PC-9 (cell line): ENCODE data around the gene SORCS2. TPM values are rescaled to one million over a fixed set of nuclear protein-coding genes. Genes with fewer than 3 reads are reported as not detected.

Source experiments
- BruUV-seq: library from RNA; stranded (reverse); fragments of 400-500 nt; replicated peaks from 2 replicates; lab custom pipeline; 2021; lab: Mats Ljungman, UMichigan
- CTCF ChIA-PET: fragments of 300-600 bp; sonication (Branson Sonifier 250); formaldehyde crosslinking; loops from one replicate; lab custom pipeline; 2022; ENCODE audit warnings: antibody characterized with exemption; lab: Charles Lee
- POLR2A ChIA-PET: fragments of 300-600 bp; sonication (Branson Sonifier 250); formaldehyde crosslinking; loops from one replicate; lab custom pipeline; 2022; ENCODE audit warnings: antibody characterized with exemption; ENCODE audit not compliant: unreplicated experiment; lab: Charles Lee
- DNase-seq, 2 experiments: peaks; one replicate each; pipeline versions ENCODE4 v3.0.0 to v3.0.0-alpha.2; 2015 to 2022; ENCODE audit warnings: mixed read lengths in 1 of 2
- H2AFZ ChIP-seq: fragments of 200-600 bp; sonication (generic); 2 replicates; pipeline ENCODE4 v1.8.1; 2017; ENCODE audit warnings: antibody characterized with exemption
- H3F3A ChIP-seq: fragments of 200-600 bp; sonication (generic); 2 replicates; pipeline ENCODE4 v1.8.1; 2017; ENCODE audit warnings: antibody characterized with exemption, mild to moderate bottlenecking, low read depth; ENCODE audit not compliant: insufficient read depth
- H3K27ac ChIP-seq: fragments of 200-600 bp; sonication (generic); 2 replicates; pipeline ENCODE4 v1.6.1; 2016; ENCODE audit warnings: mixed run types
- H3K27me3 ChIP-seq: fragments of 200-600 bp; sonication (generic); 2 replicates; pipeline ENCODE4 v1.6.1; 2016; ENCODE audit warnings: low read depth, mixed run types; ENCODE audit not compliant: insufficient read depth
- H3K36me3 ChIP-seq: fragments of 200-600 bp; sonication (generic); 2 replicates; pipeline ENCODE4 v1.6.1; 2016; ENCODE audit warnings: low read depth, mixed run types
- H3K4me1 ChIP-seq: fragments of 200-600 bp; sonication (generic); replicated peaks from 2 replicates; pipeline ENCODE4 v1.6.1; 2016; ENCODE audit warnings: mixed run types; ENCODE audit not compliant: insufficient read depth
- H3K4me2 ChIP-seq: fragments of 200-600 bp; sonication (generic); 2 replicates; pipeline ENCODE4 v1.6.1; 2017; ENCODE audit warnings: mixed run types
- H3K4me3 ChIP-seq: fragments of 200-600 bp; sonication (generic); 2 replicates; pipeline ENCODE4 v1.6.1; 2016; ENCODE audit warnings: mixed run types
- H3K79me2 ChIP-seq: fragments of 200-600 bp; sonication (generic); 2 replicates; pipeline ENCODE4 v1.6.1; 2017; ENCODE audit warnings: low read depth, mixed run types
- H3K9me2 ChIP-seq: fragments of 200-600 bp; sonication (generic); 2 replicates; pipeline ENCODE4 v1.8.1; 2017; ENCODE audit warnings: mild to moderate bottlenecking; ENCODE audit not compliant: insufficient read depth
- H3K9me3 ChIP-seq: fragments of 200-600 bp; sonication (generic); 2 replicates; pipeline ENCODE4 v1.8.1; 2016; ENCODE audit warnings: low read depth; ENCODE audit not compliant: insufficient read depth
- H4K20me1 ChIP-seq: fragments of 200-600 bp; sonication (generic); 2 replicates; pipeline ENCODE4 v1.8.1; 2017; ENCODE audit not compliant: insufficient read depth
- CTCF ChIP-seq: fragments of 200-600 bp; sonication (generic); conservative IDR thresholded peaks from 2 replicates; pipeline ENCODE4 v1.6.1; 2017; ENCODE audit warnings: mixed run types, antibody characterized with exemption, mild to moderate bottlenecking, moderate library complexity
- EZH2 ChIP-seq: fragments of 200-600 bp; sonication (generic); IDR thresholded peaks from 2 replicates; pipeline ENCODE4 v1.8.0; 2017; ENCODE audit warnings: antibody characterized with exemption, low read depth
- intact Hi-C: fragments of 100-400 bp; cut with micrococcal nuclease; formaldehyde crosslinking; loops from one replicate; pipeline ENCODE4 v1.10.0; 2022; ENCODE audit not compliant: unreplicated experiment
- total RNA-seq: library from RNA; stranded (reverse); gene quantifications from 2 replicates; pipeline ENCODE4 v1.2.3, GENCODE V29; 2021

SORCS2 gene
- total RNA-seq, 1 experiment from 2014 or later: 25.8 TPM

- peak in 1 of 2 experiments; percentile 52 for DNase-seq
- H3K4me1 ChIP-seq: peaks cover 6% of the 10 kb centered on the region; the same call in 1 of the 2 replicates
- no peak for TF ChIP-seq CTCF
- TF ChIP-seq EZH2: no peak
- no peaks in the 10 kb centered on the region for H3K9me2 ChIP-seq
- H3F3A ChIP-seq: peaks cover 4% of the 10 kb centered on the region; the same call in 1 of the 2 replicates
- H3K27ac ChIP-seq: no peak overlapping the region
- ChIA-PET CTCF (no interaction called here), POLR2A (no interaction called here)
- no peak overlapping the region for H3K4me2 ChIP-seq
- H3K27me3 ChIP-seq: no peaks in the 10 kb centered on the region
- intact Hi-C loops: no loop called here
- H3K9me3 ChIP-seq: no peaks in the 10 kb centered on the region
- H2AFZ ChIP-seq: no peak overlapping the region
- BruUV-seq: no TSS peak
- H3K4me3 ChIP-seq: no peak overlapping the region
- H4K20me1 ChIP-seq: no peaks in the 10 kb centered on the region
- no peaks in the 10 kb centered on the region for H3K79me2 ChIP-seq
- no peaks in the 10 kb centered on the region for H3K36me3 ChIP-seq
These were observed 83.3 kb downstream of the SORCS2 start for GRCh38 chr4:7275490-7276154.

- Histone ChIP-seq H3K27ac (no peak overlapping the region), H3K79me2 (no peaks in the 10 kb centered on the region), H3K27me3 (no peaks in the 10 kb centered on the region), H3K36me3 (no peaks in the 10 kb centered on the region), H4K20me1 (no peaks in the 10 kb centered on the region), H2AFZ (no peak overlapping the region), H3K4me3 (no peak overlapping the region), H3F3A (peaks cover 4% of the 10 kb centered on the region; the same call in 1 of the 2 replicates), H3K9me3 (no peaks in the 10 kb centered on the region), H3K4me2 (no peak overlapping the region), H3K9me2 (no peaks in the 10 kb centered on the region), H3K4me1 (peaks cover 6% of the 10 kb centered on the region; the same call in 1 of the 2 replicates)
- intact Hi-C loops: no loop called here
- CTCF ChIA-PET: no interaction called here
- TF ChIP-seq EZH2: no peak
- no peak for TF ChIP-seq CTCF
- POLR2A ChIA-PET: no interaction called here
- no peak for DNase-seq
- BruUV-seq: no TSS peak
These were observed 84.2 kb downstream of the SORCS2 start for GRCh38 chr4:7276515-7276914.

GRCh38 chr4:7278071-7278765 is 85.9 kb downstream of the SORCS2 start:
- Histone ChIP-seq H3K27ac (no peak overlapping the region), H3K27me3 (no peaks in the 10 kb centered on the region), H3K4me3 (no peak overlapping the region), H3K4me2 (no peak overlapping the region), H3K4me1 (peaks cover 6% of the 10 kb centered on the region; the same call in 1 of the 2 replicates), H3F3A (peaks cover 4% of the 10 kb centered on the region; the same call in 1 of the 2 replicates), H3K9me2 (no peaks in the 10 kb centered on the region), H4K20me1 (no peaks in the 10 kb centered on the region), H3K9me3 (no peaks in the 10 kb centered on the region), H3K79me2 (no peaks in the 10 kb centered on the region), H2AFZ (no peak overlapping the region), H3K36me3 (no peaks in the 10 kb centered on the region)
- DNase-seq: no peak
- CTCF ChIA-PET: no interaction called here
- no TSS peak for BruUV-seq
- POLR2A ChIA-PET: no interaction called here
- TF ChIP-seq EZH2: no peak
- intact Hi-C loops: no loop called here
